H1 (cell line): ENCODE results near the gene NEK4. TPM values are rescaled to one million over a fixed set of nuclear protein-coding genes. Genes with fewer than 3 reads are reported as not detected.

Source experiments
- CTCF ChIA-PET: fragments of 300-600 bp; sonication (Branson Sonifier 250); formaldehyde crosslinking; loops from one replicate; lab custom pipeline; 2021; ENCODE audit not compliant: partially characterized antibody; lab: Charles Lee
- POLR2A ChIA-PET: fragments of 300-600 bp; sonication (Branson Sonifier 250); formaldehyde crosslinking; loops from one replicate; lab custom pipeline; 2021; ENCODE audit warnings: inconsistent platforms; ENCODE audit not compliant: partially characterized antibody; lab: Charles Lee
- DNase-seq, 2 experiments: peaks; one replicate each; pipeline versions ENCODE4 v3.0.0 to v3.0.0-alpha.2; 2010 to 2022; ENCODE audit warnings: low spot score in 2 of 2, low read depth in 1 of 2, mixed read lengths in 1 of 2
- FAIRE-seq: peaks from 2 replicates; lab custom pipeline; 2011; peaks lifted over from hg19 to GRCh38; lab: Jason Lieb, UNC
- H2AFZ ChIP-seq: 2 replicates; pipeline ENCODE4 v1.8.1; 2012; ENCODE audit warnings: low read length, inconsistent platforms
- H2AK5ac ChIP-seq: 2 replicates; pipeline ENCODE4 v1.6.1; 2013; ENCODE audit warnings: low read depth, low read length
- H2BK120ac ChIP-seq: replicated peaks from 2 replicates; pipeline ENCODE3; 2013; ENCODE audit warnings: low read depth, low read length, inconsistent platforms
- H2BK12ac ChIP-seq: 2 replicates; pipeline ENCODE4 v1.6.1; 2013; ENCODE audit warnings: low read depth, low read length
- H2BK15ac ChIP-seq: 2 replicates; pipeline ENCODE4 v1.6.1; 2013; ENCODE audit warnings: low read length
- H2BK20ac ChIP-seq: 2 replicates; pipeline ENCODE4 v1.6.1; 2013; ENCODE audit warnings: low read length
- H2BK5ac ChIP-seq: 2 replicates; pipeline ENCODE4 v1.6.1; 2013; ENCODE audit warnings: low read depth, low read length
- H3K14ac ChIP-seq: 2 replicates; pipeline ENCODE4 v1.6.1; 2013; ENCODE audit warnings: inconsistent platforms; ENCODE audit not compliant: insufficient read length
- H3K18ac ChIP-seq: 2 replicates; pipeline ENCODE4 v1.6.1; 2013; ENCODE audit warnings: low read length; ENCODE audit errors: extremely low read depth
- H3K23ac ChIP-seq: 2 replicates; pipeline ENCODE4 v1.6.1; 2013; ENCODE audit warnings: inconsistent platforms; ENCODE audit not compliant: insufficient read length
- H3K23me2 ChIP-seq: 2 replicates; pipeline ENCODE4 v1.6.1; 2013; ENCODE audit warnings: low read depth, low read length
- H3K27ac ChIP-seq: 2 replicates; pipeline ENCODE4 v1.6.1; 2011; ENCODE audit warnings: low read depth, low read length, inconsistent platforms
- H3K27me3 ChIP-seq, 4 experiments: replicated peaks in 1 of 4; 1 replicate in 1 of 4; 2 replicates in 3 of 4; pipeline versions ENCODE4 v1.6.1 to v1.8.1; 2011 to 2013; ENCODE audit warnings: low read length in 3 of 4, mild to moderate bottlenecking in 3 of 4, inconsistent platforms in 2 of 4, mixed read lengths in 2 of 4, moderate library complexity in 1 of 4; ENCODE audit not compliant: control insufficient read depth in 3 of 4, insufficient read depth in 3 of 4; ENCODE audit errors: extremely low read depth in 1 of 4
- H3K36me3 ChIP-seq, 4 experiments: 2 replicates each; pipeline versions ENCODE4 v1.6.1 to v1.8.1; 2011 to 2013; ENCODE audit warnings: mild to moderate bottlenecking in 4 of 4, low read length in 3 of 4, moderate library complexity in 2 of 4, control low read depth in 1 of 4, inconsistent platforms in 1 of 4; ENCODE audit not compliant: insufficient read depth in 4 of 4, control insufficient read depth in 2 of 4
- H3K4ac ChIP-seq: replicated peaks from 2 replicates; pipeline ENCODE3; 2013; ENCODE audit warnings: low read length, low read depth, mixed read lengths, inconsistent platforms; ENCODE audit not compliant: insufficient read length
- H3K4me1 ChIP-seq, 4 experiments: replicated peaks in 1 of 4; 1 replicate in 1 of 4; 2 replicates in 3 of 4; pipeline versions ENCODE4 v1.6.1 to v1.8.1; 2011 to 2013; ENCODE audit warnings: low read length in 3 of 4, inconsistent platforms in 2 of 4, mixed read lengths in 1 of 4; ENCODE audit not compliant: insufficient read depth in 4 of 4, control insufficient read depth in 3 of 4
- H3K4me2 ChIP-seq, 2 experiments: 2 replicates each; pipeline versions ENCODE4 v1.6.1 to v1.8.1; 2011 to 2013; ENCODE audit warnings: low read depth in 2 of 2, low read length in 2 of 2, control low read depth in 1 of 2, inconsistent platforms in 1 of 2, mild to moderate bottlenecking in 1 of 2; ENCODE audit not compliant: insufficient read depth in 1 of 2
- H3K4me3 ChIP-seq, 4 experiments: fragments of 200-600, 300-600 bp in 1 of 4; sonication (generic), shearing (Covaris generic), sonication (Bioruptor Twin) in 1 of 4; 2 replicates each; pipeline versions ENCODE4 v1.5.1 to v1.8.1; 2011 to 2016; ENCODE audit warnings: low read length in 4 of 4, low read depth in 3 of 4, control low read depth in 2 of 4, inconsistent platforms in 2 of 4, mild to moderate bottlenecking in 2 of 4, mixed read lengths in 1 of 4, moderate library complexity in 1 of 4; ENCODE audit not compliant: insufficient read depth in 2 of 4; ENCODE audit errors: extremely low read depth in 1 of 4
- H3K56ac ChIP-seq: replicated peaks from 2 replicates; pipeline ENCODE3; 2013; ENCODE audit warnings: low read depth, mild to moderate bottlenecking, mixed read lengths, low read length, inconsistent platforms; ENCODE audit not compliant: insufficient read length
- H3K79me1 ChIP-seq: 2 replicates; pipeline ENCODE4 v1.6.1; 2013; ENCODE audit warnings: low read depth, low read length, control low read depth
- H3K79me2 ChIP-seq, 2 experiments: 2 replicates each; pipeline versions ENCODE4 v1.6.1 to v1.8.1; 2012 to 2013; ENCODE audit warnings: low read length in 2 of 2, mild to moderate bottlenecking in 2 of 2, inconsistent platforms in 1 of 2; ENCODE audit not compliant: insufficient read depth in 2 of 2, control insufficient read depth in 1 of 2
- H3K9ac ChIP-seq, 4 experiments: replicated peaks in 1 of 4; 1 replicate in 1 of 4; 2 replicates in 3 of 4; pipeline versions ENCODE4 v1.6.1 to v1.8.1; 2011 to 2013; ENCODE audit warnings: low read depth in 3 of 4, low read length in 3 of 4, control low read depth in 2 of 4, mild to moderate bottlenecking in 2 of 4, moderate library complexity in 2 of 4, inconsistent platforms in 1 of 4; ENCODE audit errors: extremely low read depth in 1 of 4
- H3K9me3 ChIP-seq, 2 experiments: 2 replicates each; pipeline versions ENCODE4 v1.6.1 to v1.8.1; 2012 to 2013; ENCODE audit warnings: mild to moderate bottlenecking in 2 of 2, moderate library complexity in 2 of 2, control low read depth in 1 of 2, inconsistent platforms in 1 of 2, low read depth in 1 of 2, low read length in 1 of 2, mixed read lengths in 1 of 2; ENCODE audit not compliant: insufficient read depth in 2 of 2
- H4K20me1 ChIP-seq, 2 experiments: replicated peaks in 1 of 2; 2 replicates each; pipeline versions ENCODE3 to v1.8.1; 2011 to 2013; ENCODE audit warnings: inconsistent platforms in 2 of 2, low read length in 2 of 2, mild to moderate bottlenecking in 1 of 2; ENCODE audit not compliant: insufficient read depth in 2 of 2, control insufficient read depth in 1 of 2
- H4K5ac ChIP-seq: 2 replicates; pipeline ENCODE4 v1.6.1; 2013; ENCODE audit warnings: low read length, low read depth, mixed read lengths, inconsistent platforms; ENCODE audit not compliant: insufficient read length
- H4K8ac ChIP-seq: 2 replicates; pipeline ENCODE4 v1.8.0; 2013; ENCODE audit warnings: mild to moderate bottlenecking, moderate library complexity, low read length, inconsistent platforms; ENCODE audit not compliant: insufficient read depth; ENCODE audit errors: extremely low read depth
- H4K91ac ChIP-seq: replicated peaks from 2 replicates; pipeline ENCODE3; 2013; ENCODE audit warnings: low read length, mixed read lengths, inconsistent platforms; ENCODE audit not compliant: insufficient read length
- WGBS, 2 experiments: shearing (Covaris generic) in 1 of 2; methylation state at CpG; one replicate each; pipeline versions ENCODE4 v1.1.6 to v1.1.7; 2013 to 2015; ENCODE audit warnings: low lambda C conversion rate in 2 of 2, mixed read lengths in 2 of 2, inconsistent platforms in 1 of 2, low coverage in 1 of 2, missing lambda C conversion rate in 1 of 2; ENCODE audit not compliant: insufficient replicate concordance in 2 of 2, insufficient coverage in 1 of 2, insufficient read length in 1 of 2; ENCODE audit errors: extremely low coverage in 1 of 2, missing lambda C conversion rate in 1 of 2; 5-methylcytosine and 5-hydroxymethylcytosine counted together
- polyA plus RNA-seq, 7 experiments: library from polyadenylated mRNA; depleted of rRNA in 3 of 7; stranded (reverse) in 5 of 7; unstranded in 2 of 7; fragments of >200 nt in 5 of 7; fragments of 200-250 nt in 2 of 7; gene quantifications; 1 replicate in 5 of 7; 2 replicates in 1 of 7; 4 replicates in 1 of 7; pipeline versions ENCODE4 v1.2.1 to v1.2.3, GENCODE V29; 2011 to 2013; ENCODE audit warnings: missing spikeins in 2 of 7, mixed read lengths in 2 of 7
- total RNA-seq: library from RNA; stranded (reverse); fragmentation: NEBNext Ultra II Directional; extraction: Animal tissue kit (Norgen Biotek cat#: 25700); gene quantifications from 2 replicates; pipeline ENCODE4 v1.2.1, GENCODE V29; 2021

Gene NEK4
- total and polyA plus RNA-seq, 2 of the 8 experiments (the other 6 are each of a cell fraction or from before 2014, with no cell fraction given) = 7.5 to 40.0 TPM

- Histone ChIP-seq H3K9ac (no peak overlapping the region), H3K18ac (no peak overlapping the region), H2BK15ac (no peak overlapping the region), H4K91ac (no peak overlapping the region), H3K23me2 (peaks cover 9% of the 10 kb centered on the region; the same call in 1 of the 2 replicates), H2BK120ac (no peak overlapping the region), H3K79me1 (peaks cover 3% of the 10 kb centered on the region), H3K56ac (no peak overlapping the region), H3K9me3 (no peaks in the 10 kb centered on the region), H2BK12ac (no peak overlapping the region), H3K14ac (no peak overlapping the region), H3K4ac (no peak overlapping the region), H3K4me2 (no peak overlapping the region), H2AFZ (no peak overlapping the region), H3K79me2 (peaks cover 0 to 18% of the 10 kb centered on the region in 2 experiments; a peak in 2 of 4 replicates), H4K5ac (no peak overlapping the region), H3K36me3 (peaks cover 0 to 16% (median 1%) of the 10 kb centered on the region in 4 experiments; a peak in 3 of 8 replicates), H3K4me3 (no peak overlapping the region), H3K23ac (no peak overlapping the region), H2BK20ac (no peak overlapping the region), H3K27ac (no peak overlapping the region), H2AK5ac (no peak overlapping the region), H3K4me1 (peaks cover 0 to 2% (median under 1%) of the 10 kb centered on the region in 4 experiments; a peak in 2 of 7 replicates), H3K27me3 (no peaks in the 10 kb centered on the region), H4K20me1 (peaks cover 0 to 2% of the 10 kb centered on the region in 2 experiments), H4K8ac (no peak overlapping the region), H2BK5ac (no peak overlapping the region)
- DNase-seq = no peak
- 83% methylated on average over 2 of the region's 2 CpGs; no CpG with 5 or more reads in 1 of the 2 experiments for WGBS, 2 experiments
- ChIA-PET CTCF (no interaction called here), POLR2A (interaction anchor here (1.0 to 18.8 kb wide), 2 partner anchors 19 to 397 kb away, joined by 3 to 347 read pairs; partner anchors contain the start of genes GNL3 and PBRM1)
- no peak for FAIRE-seq
Observed at GRCh38 chr3:52710512-52710911, 60.2 kb downstream of the NEK4 start.
